HEK293T (cell line): ENCODE measurements around the gene SLC45A3.

ENCODE experiments used
- ARNT ChIP-seq: fragments of 450-650 bp; IDR thresholded peaks from 2 replicates; pipeline ENCODE4 v1.6.1; 2017; ENCODE audit warnings: mild to moderate bottlenecking
- FOXK2 ChIP-seq: fragments of 450-650 bp; IDR thresholded peaks from 2 replicates; pipeline ENCODE4 v1.6.1; 2016; ENCODE audit warnings: mild to moderate bottlenecking
- FOXM1 ChIP-seq: fragments of 450-650 bp; IDR thresholded peaks from 2 replicates; pipeline ENCODE4 v1.6.1; 2017; ENCODE audit warnings: mild to moderate bottlenecking, borderline replicate concordance
- HDGF ChIP-seq: fragments of 450-650 bp; IDR thresholded peaks from 2 replicates; pipeline ENCODE4 v1.6.1; 2017; ENCODE audit warnings: antibody characterized with exemption, borderline replicate concordance
- SP1 ChIP-seq: fragments of 450-650 bp; IDR thresholded peaks from 2 replicates; pipeline ENCODE4 v1.6.1; 2017
- TARDBP ChIP-seq: fragments of 450-650 bp; IDR thresholded peaks from 2 replicates; pipeline ENCODE4 v1.6.1; 2016
- ZNF384 ChIP-seq: fragments of 450-650 bp; IDR thresholded peaks from 2 replicates; pipeline ENCODE4 v1.6.1; 2016

GRCh38 chr1:205710201-205711062 lies 30.1 kb upstream of the SLC45A3 start:
- TF ChIP-seq FOXK2 (no peak), FOXM1 (no peak), ARNT (no peak), TARDBP (no peak), ZNF384 (no peak), HDGF (no peak), SP1 (no peak)
